HFF-Myc (cell line): ENCODE data around the gene SHROOM3.

Source experiments
- DNase-seq: peaks from one replicate; pipeline ENCODE4 v3.0.0-alpha.2; 2011; ENCODE audit warnings: low read depth; ENCODE audit errors: extremely low read depth
- H3K4me3 ChIP-seq: replicated peaks from 2 replicates; pipeline ENCODE4 v1.5.1; 2011; ENCODE audit warnings: low read depth, mild to moderate bottlenecking, control low read depth, low read length
- CTCF ChIP-seq: IDR thresholded peaks from 2 replicates; pipeline ENCODE4 v1.5.1; 2012; ENCODE audit warnings: mild to moderate bottlenecking, low read depth, low read length, control low read depth; ENCODE audit errors: missing control alignments

Gene SHROOM3

GRCh38 chr4:76489686-76490161, 54.7 kb downstream of the SHROOM3 start:
- no peak overlapping the region for H3K4me3 ChIP-seq
- TF ChIP-seq CTCF, result no peak
- no peak for DNase-seq

- no peak for TF ChIP-seq CTCF
- H3K4me3 ChIP-seq, result no peak overlapping the region
- no peak for DNase-seq
Measured at GRCh38 chr4:76492055-76492454, 57.0 kb downstream of the SHROOM3 start.

- no peak for DNase-seq
- TF ChIP-seq CTCF, result no peak
- H3K4me3 ChIP-seq, result no peak overlapping the region
Measured at GRCh38 chr4:76494243-76494642, 59.2 kb downstream of the SHROOM3 start.

GRCh38 chr4:76494871-76495590, 60.0 kb downstream of the SHROOM3 start:
- no peak for TF ChIP-seq CTCF
- DNase-seq, result no peak
- H3K4me3 ChIP-seq, result no peak overlapping the region

GRCh38 chr4:76498550-76498949, 63.5 kb downstream of the SHROOM3 start:
- no peak for TF ChIP-seq CTCF
- no peak overlapping the region for H3K4me3 ChIP-seq
- no peak for DNase-seq

- TF ChIP-seq CTCF, result no peak
- no peak for DNase-seq
- no peak overlapping the region for H3K4me3 ChIP-seq
Measured at GRCh38 chr4:76499461-76499860, 64.4 kb downstream of the SHROOM3 start.

GRCh38 chr4:76502886-76503285, 67.9 kb downstream of the SHROOM3 start:
- TF ChIP-seq CTCF, result no peak
- no peak for DNase-seq
- no peak overlapping the region for H3K4me3 ChIP-seq
